ENCODE results near the gene AMHR2. TPM values are rescaled to one million over a fixed set of nuclear protein-coding genes. Genes with fewer than 3 reads are reported as not detected.
A peak's percentile ranks its signal among the peaks of the same experiment; 100 is the strongest.

The AMHR2 gene
- total and polyA plus RNA-seq, 2 of the 4 experiments (the other 2 are of a cell fraction) = not detected

DNA sequence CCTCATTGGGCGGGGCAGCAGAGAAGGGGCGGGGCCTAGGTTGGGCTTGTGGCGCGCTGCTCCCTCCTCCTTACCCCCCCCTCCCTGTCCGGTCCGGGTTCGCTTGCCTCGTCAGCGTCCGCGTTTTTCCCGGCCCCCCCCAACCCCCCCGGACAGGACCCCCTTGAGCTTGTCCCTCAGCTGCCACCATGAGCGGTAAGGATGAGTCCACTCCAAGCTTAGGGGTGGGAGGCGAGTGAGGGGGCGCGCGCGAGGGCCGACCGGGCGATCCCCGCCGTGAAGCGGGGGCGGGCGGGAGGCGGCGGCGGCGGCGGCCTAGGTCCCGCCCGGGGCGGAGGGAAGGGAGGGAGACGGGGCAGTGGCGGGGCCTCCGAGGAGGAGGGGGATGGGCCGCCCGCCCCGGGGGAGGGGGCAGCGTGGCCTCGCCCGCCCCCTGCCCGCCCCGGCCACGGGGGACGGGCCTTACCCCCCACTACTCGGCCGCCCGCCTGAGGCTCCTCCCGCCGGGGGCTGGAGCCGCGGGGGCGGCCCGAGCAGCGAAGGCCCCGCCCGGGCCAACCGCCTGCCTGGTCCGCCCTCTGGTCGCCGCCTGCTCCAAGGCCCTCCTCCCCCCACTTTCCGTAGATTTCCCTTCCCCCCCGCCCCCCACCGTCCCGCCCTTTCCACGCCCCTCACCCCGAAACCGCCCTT lies 43.4 kb upstream of the AMHR2 start, which contains the start of gene SP1:
Gene SP1, plus strand, starts transcription at position 73 of the 690 bp plus-strand sequence. Its CDS starts 116 bp downstream, at position 189.
- H2AFZ ChIP-seq (replicated peaks; ENCODE audit: low read length, poor library complexity) = peak within 1 kb of the TSS; percentile 92
- H3K27me3 ChIP-seq (ENCODE audit: control insufficient read depth, insufficient read depth, low read length) = no peaks in the 10 kb centered on the region
- WGBS, 2 experiments (ENCODE audit: extremely low coverage in 2 of 2, insufficient read length in 1 of 2) = no CpG with 5 or more reads among the region's 71 CpGs
- H3K4me3 ChIP-seq (ENCODE audit: insufficient read depth, low read depth, low read length) = peak within 1 kb of the TSS; percentile 50
- ATAC-seq (ENCODE audit: low read depth) = peak; percentile 79
- peak within 1 kb of the TSS; percentile 99 to 100 for H4K8ac ChIP-seq (ENCODE audit: low read depth in 2 of 2, low read length in 2 of 2)
- H3K9ac ChIP-seq (ENCODE audit: low read depth, low read length) = peak within 1 kb of the TSS; percentile 82
- H2AK9ac ChIP-seq (replicated peaks; ENCODE audit: low read depth, low read length, poor library complexity) = peak within 1 kb of the TSS; percentile 99
- peaks cover 16% of the 10 kb centered on the region for H3K9me1 ChIP-seq (ENCODE audit: insufficient read depth, low read length)
- peaks cover 13% of the 10 kb centered on the region; the same call in 1 of the 2 replicates for H4K20me1 ChIP-seq (ENCODE audit: insufficient read depth, low read length)
- peak; percentile 93 for DNase-seq
- peak within 1 kb of the TSS; percentile 96 for H2BK5ac ChIP-seq (ENCODE audit: low read depth, low read length, poor library complexity, severe bottlenecking)
- peak within 1 kb of the TSS; percentile 100 for H2AK5ac ChIP-seq (ENCODE audit: low read depth, low read length)
- peak within 1 kb of the TSS; percentile 99 for H3K23ac ChIP-seq (ENCODE audit: low read depth, low read length)
- no TSS peak for BruUV-seq (replicated peaks)
- H2BK20ac ChIP-seq (ENCODE audit: low read depth, low read length) = peak within 1 kb of the TSS; percentile 28
- H3K4me2 ChIP-seq (ENCODE audit: low read depth, low read length) = peak within 1 kb of the TSS; percentile 84
- H2BK120ac ChIP-seq (ENCODE audit: low read depth, low read length) = peak within 1 kb of the TSS; percentile 83
- dilution Hi-C loops (cut with HindIII; ENCODE audit: low sequenced_read_pairs, unreplicated experiment) = no loop called here
- CTCF ChIA-PET = interaction anchor here (0.8 to 2.4 kb wide), 2 partner anchors 28 to 35 kb away, joined by 3 to 8 read pairs; no protein-coding TSS in a partner anchor
- POLR2A ChIA-PET (ENCODE audit: unreplicated experiment) = no interaction called here
- peak within 1 kb of the TSS; percentile 96 for H3K27ac ChIP-seq (ENCODE audit: insufficient read depth, low read length)
- H4K91ac ChIP-seq (ENCODE audit: insufficient read depth, low read depth, low read length) = peak within 1 kb of the TSS; percentile 99
- H3K9me3 ChIP-seq (ENCODE audit: control insufficient read depth, insufficient read depth, low read length) = no peaks in the 10 kb centered on the region
- peaks cover 20% of the 10 kb centered on the region for H3K36me3 ChIP-seq (ENCODE audit: control insufficient read depth, insufficient read depth, low read length)
- in situ Hi-C loops (cut with MboI; ENCODE audit: low sequenced_read_pairs) = no loop called here
- H3K56ac ChIP-seq (ENCODE audit: extremely low read depth, insufficient read depth, low read length) = peak within 1 kb of the TSS; percentile 98
- TF ChIP-seq CEBPB (IDR thresholded peaks at IDR 0.05; ENCODE audit: low read depth, low read length) (no peak), POLR2A (IDR thresholded peaks at IDR 0.05; ENCODE audit: low read depth, low read length) (peak; percentile 65), BHLHE40 (IDR thresholded peaks at IDR 0.05; ENCODE audit: low read depth, low read length) (peak; percentile 49; the same call in 1 of the 2 replicates), MXI1 (IDR thresholded peaks at IDR 0.05; ENCODE audit: borderline replicate concordance, low read depth, low read length) (peak; percentile 19; the same call in 1 of the 2 replicates), ELK1 (IDR thresholded peaks at IDR 0.05; ENCODE audit: borderline replicate concordance, low read depth, low read length) (no peak), MAZ (IDR thresholded peaks at IDR 0.05; ENCODE audit: borderline replicate concordance, low read depth, low read length) (peak; percentile 86)
- TF ChIP-seq, protein P1, sequence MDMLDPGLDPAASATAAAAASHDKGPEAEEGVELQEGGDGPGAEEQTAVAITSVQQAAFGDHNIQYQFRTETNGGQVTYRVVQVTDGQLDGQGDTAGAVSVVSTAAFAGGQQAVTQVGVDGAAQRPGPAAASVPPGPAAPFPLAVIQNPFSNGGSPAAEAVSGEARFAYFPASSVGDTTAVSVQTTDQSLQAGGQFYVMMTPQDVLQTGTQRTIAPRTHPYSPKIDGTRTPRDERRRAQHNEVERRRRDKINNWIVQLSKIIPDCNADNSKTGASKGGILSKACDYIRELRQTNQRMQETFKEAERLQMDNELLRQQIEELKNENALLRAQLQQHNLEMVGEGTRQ (IDR thresholded peaks at IDR 0.05; ENCODE audit: low read depth, low read length) = 0 out of 2 replicates have a peak, but pooled peaks have one; percentile 14
- intact Hi-C loops (cut with micrococcal nuclease) = loop anchor here (2.0 kb wide), 1 partner anchor 71 kb away; no protein-coding TSS in a partner anchor
- H3K14ac ChIP-seq (replicated peaks; ENCODE audit: low read depth, low read length) = peak within 1 kb of the TSS; percentile 100
- peaks cover 16% of the 10 kb centered on the region for H3K4me1 ChIP-seq (ENCODE audit: control insufficient read depth, insufficient read depth, low read length)
- H3K79me1 ChIP-seq (ENCODE audit: low read depth in 1 of 2, low read length in 2 of 2) = peaks cover 17 to 28% of the 10 kb centered on the region in 2 experiments
- H4K5ac ChIP-seq (ENCODE audit: low read depth, low read length) = peak within 1 kb of the TSS; percentile 91
- H2BK15ac ChIP-seq (ENCODE audit: low read depth, low read length) = peak within 1 kb of the TSS; percentile 84; the same call in 1 of the 3 replicates
- H3K4ac ChIP-seq (ENCODE audit: low read depth, low read length) = peak within 1 kb of the TSS; percentile 99
- H3K18ac ChIP-seq (ENCODE audit: low read depth, low read length) = peak within 1 kb of the TSS; percentile 70

Measured in IMR-90 (cell line).